H1 (cell line): Measurements from ENCODE around the gene HTR4. TPM values are rescaled to one million over a fixed set of nuclear protein-coding genes. Genes with fewer than 3 reads are reported as not detected.

Experiments used
- CTCF ChIA-PET: fragments of 300-600 bp; sonication (Branson Sonifier 250); formaldehyde crosslinking; loops from one replicate; lab custom pipeline; 2021; ENCODE audit not compliant: partially characterized antibody; lab: Charles Lee
- POLR2A ChIA-PET: fragments of 300-600 bp; sonication (Branson Sonifier 250); formaldehyde crosslinking; loops from one replicate; lab custom pipeline; 2021; ENCODE audit warnings: inconsistent platforms; ENCODE audit not compliant: partially characterized antibody; lab: Charles Lee
- DNase-seq, 2 experiments: peaks; one replicate each; pipeline versions ENCODE4 v3.0.0 to v3.0.0-alpha.2; 2010 to 2022; ENCODE audit warnings: low spot score in 2 of 2, low read depth in 1 of 2, mixed read lengths in 1 of 2
- FAIRE-seq: peaks from 2 replicates; lab custom pipeline; 2011; peaks lifted over from hg19 to GRCh38; lab: Jason Lieb, UNC
- H2AFZ ChIP-seq: 2 replicates; pipeline ENCODE4 v1.8.1; 2012; ENCODE audit warnings: low read length, inconsistent platforms
- H2AK5ac ChIP-seq: 2 replicates; pipeline ENCODE4 v1.6.1; 2013; ENCODE audit warnings: low read depth, low read length
- H2BK120ac ChIP-seq: replicated peaks from 2 replicates; pipeline ENCODE3; 2013; ENCODE audit warnings: low read depth, low read length, inconsistent platforms
- H2BK12ac ChIP-seq: 2 replicates; pipeline ENCODE4 v1.6.1; 2013; ENCODE audit warnings: low read depth, low read length
- H2BK15ac ChIP-seq: 2 replicates; pipeline ENCODE4 v1.6.1; 2013; ENCODE audit warnings: low read length
- H2BK20ac ChIP-seq: 2 replicates; pipeline ENCODE4 v1.6.1; 2013; ENCODE audit warnings: low read length
- H2BK5ac ChIP-seq: 2 replicates; pipeline ENCODE4 v1.6.1; 2013; ENCODE audit warnings: low read depth, low read length
- H3K14ac ChIP-seq: 2 replicates; pipeline ENCODE4 v1.6.1; 2013; ENCODE audit warnings: inconsistent platforms; ENCODE audit not compliant: insufficient read length
- H3K18ac ChIP-seq: 2 replicates; pipeline ENCODE4 v1.6.1; 2013; ENCODE audit warnings: low read length; ENCODE audit errors: extremely low read depth
- H3K23ac ChIP-seq: 2 replicates; pipeline ENCODE4 v1.6.1; 2013; ENCODE audit warnings: inconsistent platforms; ENCODE audit not compliant: insufficient read length
- H3K23me2 ChIP-seq: 2 replicates; pipeline ENCODE4 v1.6.1; 2013; ENCODE audit warnings: low read depth, low read length
- H3K27ac ChIP-seq: 2 replicates; pipeline ENCODE4 v1.6.1; 2011; ENCODE audit warnings: low read depth, low read length, inconsistent platforms
- H3K27me3 ChIP-seq, 4 experiments: replicated peaks in 1 of 4; 1 replicate in 1 of 4; 2 replicates in 3 of 4; pipeline versions ENCODE4 v1.6.1 to v1.8.1; 2011 to 2013; ENCODE audit warnings: low read length in 3 of 4, mild to moderate bottlenecking in 3 of 4, inconsistent platforms in 2 of 4, mixed read lengths in 2 of 4, moderate library complexity in 1 of 4; ENCODE audit not compliant: control insufficient read depth in 3 of 4, insufficient read depth in 3 of 4; ENCODE audit errors: extremely low read depth in 1 of 4
- H3K36me3 ChIP-seq, 4 experiments: 2 replicates each; pipeline versions ENCODE4 v1.6.1 to v1.8.1; 2011 to 2013; ENCODE audit warnings: mild to moderate bottlenecking in 4 of 4, low read length in 3 of 4, moderate library complexity in 2 of 4, control low read depth in 1 of 4, inconsistent platforms in 1 of 4; ENCODE audit not compliant: insufficient read depth in 4 of 4, control insufficient read depth in 2 of 4
- H3K4ac ChIP-seq: replicated peaks from 2 replicates; pipeline ENCODE3; 2013; ENCODE audit warnings: low read length, low read depth, mixed read lengths, inconsistent platforms; ENCODE audit not compliant: insufficient read length
- H3K4me1 ChIP-seq, 4 experiments: replicated peaks in 1 of 4; 1 replicate in 1 of 4; 2 replicates in 3 of 4; pipeline versions ENCODE4 v1.6.1 to v1.8.1; 2011 to 2013; ENCODE audit warnings: low read length in 3 of 4, inconsistent platforms in 2 of 4, mixed read lengths in 1 of 4; ENCODE audit not compliant: insufficient read depth in 4 of 4, control insufficient read depth in 3 of 4
- H3K4me2 ChIP-seq, 2 experiments: 2 replicates each; pipeline versions ENCODE4 v1.6.1 to v1.8.1; 2011 to 2013; ENCODE audit warnings: low read depth in 2 of 2, low read length in 2 of 2, control low read depth in 1 of 2, inconsistent platforms in 1 of 2, mild to moderate bottlenecking in 1 of 2; ENCODE audit not compliant: insufficient read depth in 1 of 2
- H3K4me3 ChIP-seq, 4 experiments: fragments of 200-600, 300-600 bp in 1 of 4; sonication (generic), shearing (Covaris generic), sonication (Bioruptor Twin) in 1 of 4; 2 replicates each; pipeline versions ENCODE4 v1.5.1 to v1.8.1; 2011 to 2016; ENCODE audit warnings: low read length in 4 of 4, low read depth in 3 of 4, control low read depth in 2 of 4, inconsistent platforms in 2 of 4, mild to moderate bottlenecking in 2 of 4, mixed read lengths in 1 of 4, moderate library complexity in 1 of 4; ENCODE audit not compliant: insufficient read depth in 2 of 4; ENCODE audit errors: extremely low read depth in 1 of 4
- H3K56ac ChIP-seq: replicated peaks from 2 replicates; pipeline ENCODE3; 2013; ENCODE audit warnings: low read depth, mild to moderate bottlenecking, mixed read lengths, low read length, inconsistent platforms; ENCODE audit not compliant: insufficient read length
- H3K79me1 ChIP-seq: 2 replicates; pipeline ENCODE4 v1.6.1; 2013; ENCODE audit warnings: low read depth, low read length, control low read depth
- H3K79me2 ChIP-seq, 2 experiments: 2 replicates each; pipeline versions ENCODE4 v1.6.1 to v1.8.1; 2012 to 2013; ENCODE audit warnings: low read length in 2 of 2, mild to moderate bottlenecking in 2 of 2, inconsistent platforms in 1 of 2; ENCODE audit not compliant: insufficient read depth in 2 of 2, control insufficient read depth in 1 of 2
- H3K9ac ChIP-seq, 4 experiments: replicated peaks in 1 of 4; 1 replicate in 1 of 4; 2 replicates in 3 of 4; pipeline versions ENCODE4 v1.6.1 to v1.8.1; 2011 to 2013; ENCODE audit warnings: low read depth in 3 of 4, low read length in 3 of 4, control low read depth in 2 of 4, mild to moderate bottlenecking in 2 of 4, moderate library complexity in 2 of 4, inconsistent platforms in 1 of 4; ENCODE audit errors: extremely low read depth in 1 of 4
- H3K9me3 ChIP-seq, 2 experiments: 2 replicates each; pipeline versions ENCODE4 v1.6.1 to v1.8.1; 2012 to 2013; ENCODE audit warnings: mild to moderate bottlenecking in 2 of 2, moderate library complexity in 2 of 2, control low read depth in 1 of 2, inconsistent platforms in 1 of 2, low read depth in 1 of 2, low read length in 1 of 2, mixed read lengths in 1 of 2; ENCODE audit not compliant: insufficient read depth in 2 of 2
- H4K20me1 ChIP-seq, 2 experiments: replicated peaks in 1 of 2; 2 replicates each; pipeline versions ENCODE3 to v1.8.1; 2011 to 2013; ENCODE audit warnings: inconsistent platforms in 2 of 2, low read length in 2 of 2, mild to moderate bottlenecking in 1 of 2; ENCODE audit not compliant: insufficient read depth in 2 of 2, control insufficient read depth in 1 of 2
- H4K5ac ChIP-seq: 2 replicates; pipeline ENCODE4 v1.6.1; 2013; ENCODE audit warnings: low read length, low read depth, mixed read lengths, inconsistent platforms; ENCODE audit not compliant: insufficient read length
- H4K8ac ChIP-seq: 2 replicates; pipeline ENCODE4 v1.8.0; 2013; ENCODE audit warnings: mild to moderate bottlenecking, moderate library complexity, low read length, inconsistent platforms; ENCODE audit not compliant: insufficient read depth; ENCODE audit errors: extremely low read depth
- H4K91ac ChIP-seq: replicated peaks from 2 replicates; pipeline ENCODE3; 2013; ENCODE audit warnings: low read length, mixed read lengths, inconsistent platforms; ENCODE audit not compliant: insufficient read length
- SIX5 ChIP-seq: IDR thresholded peaks from 2 replicates; pipeline ENCODE4 v1.6.1; 2011; ENCODE audit warnings: mild to moderate bottlenecking, low read depth, low read length
- WGBS, 2 experiments: shearing (Covaris generic) in 1 of 2; methylation state at CpG; one replicate each; pipeline versions ENCODE4 v1.1.6 to v1.1.7; 2013 to 2015; ENCODE audit warnings: low lambda C conversion rate in 2 of 2, mixed read lengths in 2 of 2, inconsistent platforms in 1 of 2, low coverage in 1 of 2, missing lambda C conversion rate in 1 of 2; ENCODE audit not compliant: insufficient replicate concordance in 2 of 2, insufficient coverage in 1 of 2, insufficient read length in 1 of 2; ENCODE audit errors: extremely low coverage in 1 of 2, missing lambda C conversion rate in 1 of 2; 5-methylcytosine and 5-hydroxymethylcytosine counted together
- polyA plus RNA-seq, 7 experiments: library from polyadenylated mRNA; depleted of rRNA in 3 of 7; stranded (reverse) in 5 of 7; unstranded in 2 of 7; fragments of >200 nt in 5 of 7; fragments of 200-250 nt in 2 of 7; gene quantifications; 1 replicate in 5 of 7; 2 replicates in 1 of 7; 4 replicates in 1 of 7; pipeline versions ENCODE4 v1.2.1 to v1.2.3, GENCODE V29; 2011 to 2013; ENCODE audit warnings: missing spikeins in 2 of 7, mixed read lengths in 2 of 7
- total RNA-seq: library from RNA; stranded (reverse); fragmentation: NEBNext Ultra II Directional; extraction: Animal tissue kit (Norgen Biotek cat#: 25700); gene quantifications from 2 replicates; pipeline ENCODE4 v1.2.1, GENCODE V29; 2021

The HTR4 gene
- total and polyA plus RNA-seq, 2 of the 8 experiments (the other 6 are each of a cell fraction or from before 2014, with no cell fraction given): not detected

DNA sequence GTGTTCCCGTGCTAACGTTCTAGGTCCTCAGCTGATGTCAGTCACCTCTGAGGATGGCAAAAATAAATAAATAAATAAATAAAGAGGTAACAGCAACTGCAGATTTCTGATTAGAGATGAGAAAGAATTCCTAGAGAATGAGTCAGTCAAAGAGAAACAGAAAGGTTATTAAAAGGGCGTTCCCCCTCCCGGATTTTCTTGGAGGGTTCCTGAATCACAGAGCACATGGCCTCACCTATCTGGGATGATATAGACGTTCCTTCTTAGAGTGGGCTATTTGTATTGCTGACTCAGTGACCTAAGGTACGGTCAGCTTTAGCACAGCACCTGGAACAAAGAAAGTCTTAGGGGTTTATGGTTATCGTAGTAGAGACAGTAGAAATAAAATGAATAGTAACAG is 30.6 kb downstream of the HTR4 start:
- no peaks in the 10 kb centered on the region for H3K36me3 ChIP-seq
- H3K4me1 ChIP-seq: no peaks in the 10 kb centered on the region
- no peak overlapping the region for H2BK20ac ChIP-seq
- CTCF ChIA-PET: interaction anchor here (0.6 to 1.1 kb wide), 2 partner anchors 31 to 196 kb away, joined by 3 read pairs; no protein-coding TSS in a partner anchor
- no peak for FAIRE-seq
- no peak overlapping the region for H2BK15ac ChIP-seq
- no peak overlapping the region for H2AK5ac ChIP-seq
- H2AFZ ChIP-seq: no peak overlapping the region
- H3K4ac ChIP-seq: no peak overlapping the region
- no peaks in the 10 kb centered on the region for H3K9me3 ChIP-seq
- H3K4me2 ChIP-seq: no peak overlapping the region
- no peak overlapping the region for H3K56ac ChIP-seq
- no peak overlapping the region for H2BK12ac ChIP-seq
- H2BK120ac ChIP-seq: no peak overlapping the region
- POLR2A ChIA-PET: no interaction called here
- no peak overlapping the region for H4K5ac ChIP-seq
- DNase-seq: no peak
- H4K8ac ChIP-seq: no peak overlapping the region
- no peaks in the 10 kb centered on the region for H3K79me2 ChIP-seq
- H4K91ac ChIP-seq: no peak overlapping the region
- no peaks in the 10 kb centered on the region for H3K79me1 ChIP-seq
- no peak overlapping the region for H3K14ac ChIP-seq
- no peak overlapping the region for H3K18ac ChIP-seq
- H3K9ac ChIP-seq: no peak overlapping the region
- no peaks in the 10 kb centered on the region for H3K27me3 ChIP-seq
- 86% methylated on average over 7 of the region's 7 CpGs; no CpG with 5 or more reads in 1 of the 2 experiments for WGBS, 2 experiments
- H3K27ac ChIP-seq: no peak overlapping the region
- H3K23ac ChIP-seq: no peak overlapping the region
- TF ChIP-seq SIX5: no peak
- TF ChIP-seq, all 59 proteins: peak for 0
- Histone ChIP-seq H4K20me1 (no peaks in the 10 kb centered on the region), H3K4me3 (no peak overlapping the region), H3K23me2 (no peaks in the 10 kb centered on the region), H2BK5ac (no peak overlapping the region)
